HL-60 (cell line): ENCODE data around the gene EDEM1.
A peak's percentile ranks its signal among the peaks of the same experiment; 100 is the strongest.

Source experiments
- DNase-seq, 2 experiments: peaks; one replicate each; pipeline ENCODE4 v3.0.0-alpha.2; 2010 to 2020; ENCODE audit warnings: low read depth in 1 of 2, low spot score in 1 of 2
- H3K27ac ChIP-seq: fragments of 250-450 bp; sonication (Bioruptor Pico); replicated peaks from 2 replicates; pipeline ENCODE4 v1.5.1; 2020; ENCODE audit warnings: mild to moderate bottlenecking, moderate library complexity
- H3K27me3 ChIP-seq: fragments of 250-450 bp; sonication (Bioruptor Pico); 2 replicates; pipeline ENCODE4 v1.5.1; 2021; ENCODE audit warnings: mild to moderate bottlenecking, moderate library complexity; ENCODE audit not compliant: insufficient read depth, poor library complexity, severe bottlenecking
- H3K4me3 ChIP-seq: replicated peaks from 2 replicates; pipeline ENCODE4 v1.5.1; 2011; ENCODE audit warnings: mild to moderate bottlenecking, control low read depth, low read length; ENCODE audit not compliant: insufficient read depth
- GABPA ChIP-seq: IDR thresholded peaks from 2 replicates; pipeline ENCODE4 v1.6.1; 2012; ENCODE audit warnings: low read depth
- POLR2AphosphoS5 ChIP-seq: IDR thresholded peaks from 2 replicates; pipeline ENCODE4 v1.6.1; 2012; ENCODE audit warnings: low read depth
- SPI1 ChIP-seq: IDR thresholded peaks from 2 replicates; pipeline ENCODE4 v1.6.1; 2012; ENCODE audit warnings: low read depth, mild to moderate bottlenecking, borderline replicate concordance
- long read RNA-seq: library from polyadenylated mRNA; unstranded; transcript quantifications from one replicate; pipeline ENCODE4 v2.0.0, GENCODE V29; 2020
- TF ChIP-seq, protein P1 (sequence below): IDR thresholded peaks from one replicate; pipeline ENCODE4 v1.5.1; 2011; ENCODE audit warnings: low read length, control low read depth, inconsistent platforms; ENCODE audit not compliant: insufficient read depth
- TF ChIP-seq, protein P2 (sequence below): IDR thresholded peaks from 2 replicates; pipeline ENCODE4 v1.6.1; 2012; ENCODE audit warnings: low read depth; ENCODE audit not compliant: insufficient replicate concordance

EDEM1 gene
- long read RNA-seq, partial matches to known transcripts, result 4 of 23 reads
- long read RNA-seq, other reads (novel, unspliced or antisense), result 19 of 23 reads

DNA sequence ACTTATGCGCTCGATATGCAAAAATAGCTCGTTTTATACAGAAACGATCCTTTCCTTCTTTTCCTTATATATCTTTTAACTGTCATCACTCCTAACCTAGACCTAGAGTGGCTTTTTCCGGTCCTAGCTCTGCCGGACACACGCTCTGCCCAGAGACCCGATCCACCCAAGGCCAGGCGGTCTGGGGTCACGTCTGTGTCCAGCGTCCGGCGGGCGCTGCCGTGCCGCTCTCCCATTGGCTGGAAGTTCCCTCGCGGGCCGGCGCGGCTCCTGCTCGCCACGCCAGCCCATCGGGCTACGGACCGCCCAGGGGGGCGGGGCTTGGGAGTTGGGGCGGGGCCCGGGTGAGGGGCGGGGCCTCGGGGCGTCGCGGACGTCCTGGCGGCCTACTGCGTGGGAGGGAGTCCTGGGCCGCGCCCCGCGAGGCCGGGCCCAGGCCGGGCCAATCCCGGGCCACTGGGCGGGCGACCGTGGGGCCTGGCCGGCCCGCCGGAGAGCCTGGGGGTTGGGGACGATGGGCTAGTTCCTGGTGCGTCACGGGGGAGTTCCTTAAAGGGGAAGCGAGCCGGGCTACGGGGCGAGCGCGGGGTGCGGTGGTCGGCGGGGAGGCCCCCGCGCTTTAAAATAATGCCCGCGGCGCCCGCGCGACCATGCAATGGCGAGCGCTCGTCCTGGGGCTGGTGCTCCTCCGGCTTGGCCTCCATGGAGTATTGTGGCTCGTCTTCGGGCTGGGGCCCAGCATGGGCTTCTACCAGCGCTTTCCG, at the start of gene EDEM1:
Gene EDEM1 (plus strand): TSS at position 552 of the 764 bp plus-strand sequence. CDS start 99 bp downstream, at position 651.
- Histone ChIP-seq H3K27me3 (no peaks in the 10 kb centered on the region), H3K27ac (peak within 1 kb of the TSS; percentile 99), H3K4me3 (peak within 1 kb of the TSS; percentile 72)
- peak; percentile 78 to 95 for DNase-seq
- TF ChIP-seq GABPA, result no peak
- TF ChIP-seq, protein P1, sequence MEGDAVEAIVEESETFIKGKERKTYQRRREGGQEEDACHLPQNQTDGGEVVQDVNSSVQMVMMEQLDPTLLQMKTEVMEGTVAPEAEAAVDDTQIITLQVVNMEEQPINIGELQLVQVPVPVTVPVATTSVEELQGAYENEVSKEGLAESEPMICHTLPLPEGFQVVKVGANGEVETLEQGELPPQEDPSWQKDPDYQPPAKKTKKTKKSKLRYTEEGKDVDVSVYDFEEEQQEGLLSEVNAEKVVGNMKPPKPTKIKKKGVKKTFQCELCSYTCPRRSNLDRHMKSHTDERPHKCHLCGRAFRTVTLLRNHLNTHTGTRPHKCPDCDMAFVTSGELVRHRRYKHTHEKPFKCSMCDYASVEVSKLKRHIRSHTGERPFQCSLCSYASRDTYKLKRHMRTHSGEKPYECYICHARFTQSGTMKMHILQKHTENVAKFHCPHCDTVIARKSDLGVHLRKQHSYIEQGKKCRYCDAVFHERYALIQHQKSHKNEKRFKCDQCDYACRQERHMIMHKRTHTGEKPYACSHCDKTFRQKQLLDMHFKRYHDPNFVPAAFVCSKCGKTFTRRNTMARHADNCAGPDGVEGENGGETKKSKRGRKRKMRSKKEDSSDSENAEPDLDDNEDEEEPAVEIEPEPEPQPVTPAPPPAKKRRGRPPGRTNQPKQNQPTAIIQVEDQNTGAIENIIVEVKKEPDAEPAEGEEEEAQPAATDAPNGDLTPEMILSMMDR, result no peak
- peak; percentile 78; the same call in 1 of the 2 replicates for TF ChIP-seq POLR2AphosphoS5
- TF ChIP-seq, protein P2, sequence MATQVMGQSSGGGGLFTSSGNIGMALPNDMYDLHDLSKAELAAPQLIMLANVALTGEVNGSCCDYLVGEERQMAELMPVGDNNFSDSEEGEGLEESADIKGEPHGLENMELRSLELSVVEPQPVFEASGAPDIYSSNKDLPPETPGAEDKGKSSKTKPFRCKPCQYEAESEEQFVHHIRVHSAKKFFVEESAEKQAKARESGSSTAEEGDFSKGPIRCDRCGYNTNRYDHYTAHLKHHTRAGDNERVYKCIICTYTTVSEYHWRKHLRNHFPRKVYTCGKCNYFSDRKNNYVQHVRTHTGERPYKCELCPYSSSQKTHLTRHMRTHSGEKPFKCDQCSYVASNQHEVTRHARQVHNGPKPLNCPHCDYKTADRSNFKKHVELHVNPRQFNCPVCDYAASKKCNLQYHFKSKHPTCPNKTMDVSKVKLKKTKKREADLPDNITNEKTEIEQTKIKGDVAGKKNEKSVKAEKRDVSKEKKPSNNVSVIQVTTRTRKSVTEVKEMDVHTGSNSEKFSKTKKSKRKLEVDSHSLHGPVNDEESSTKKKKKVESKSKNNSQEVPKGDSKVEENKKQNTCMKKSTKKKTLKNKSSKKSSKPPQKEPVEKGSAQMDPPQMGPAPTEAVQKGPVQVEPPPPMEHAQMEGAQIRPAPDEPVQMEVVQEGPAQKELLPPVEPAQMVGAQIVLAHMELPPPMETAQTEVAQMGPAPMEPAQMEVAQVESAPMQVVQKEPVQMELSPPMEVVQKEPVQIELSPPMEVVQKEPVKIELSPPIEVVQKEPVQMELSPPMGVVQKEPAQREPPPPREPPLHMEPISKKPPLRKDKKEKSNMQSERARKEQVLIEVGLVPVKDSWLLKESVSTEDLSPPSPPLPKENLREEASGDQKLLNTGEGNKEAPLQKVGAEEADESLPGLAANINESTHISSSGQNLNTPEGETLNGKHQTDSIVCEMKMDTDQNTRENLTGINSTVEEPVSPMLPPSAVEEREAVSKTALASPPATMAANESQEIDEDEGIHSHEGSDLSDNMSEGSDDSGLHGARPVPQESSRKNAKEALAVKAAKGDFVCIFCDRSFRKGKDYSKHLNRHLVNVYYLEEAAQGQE, result no peak
- TF ChIP-seq SPI1, result peak; percentile 53; the same call in 1 of the 2 replicates

DNA sequence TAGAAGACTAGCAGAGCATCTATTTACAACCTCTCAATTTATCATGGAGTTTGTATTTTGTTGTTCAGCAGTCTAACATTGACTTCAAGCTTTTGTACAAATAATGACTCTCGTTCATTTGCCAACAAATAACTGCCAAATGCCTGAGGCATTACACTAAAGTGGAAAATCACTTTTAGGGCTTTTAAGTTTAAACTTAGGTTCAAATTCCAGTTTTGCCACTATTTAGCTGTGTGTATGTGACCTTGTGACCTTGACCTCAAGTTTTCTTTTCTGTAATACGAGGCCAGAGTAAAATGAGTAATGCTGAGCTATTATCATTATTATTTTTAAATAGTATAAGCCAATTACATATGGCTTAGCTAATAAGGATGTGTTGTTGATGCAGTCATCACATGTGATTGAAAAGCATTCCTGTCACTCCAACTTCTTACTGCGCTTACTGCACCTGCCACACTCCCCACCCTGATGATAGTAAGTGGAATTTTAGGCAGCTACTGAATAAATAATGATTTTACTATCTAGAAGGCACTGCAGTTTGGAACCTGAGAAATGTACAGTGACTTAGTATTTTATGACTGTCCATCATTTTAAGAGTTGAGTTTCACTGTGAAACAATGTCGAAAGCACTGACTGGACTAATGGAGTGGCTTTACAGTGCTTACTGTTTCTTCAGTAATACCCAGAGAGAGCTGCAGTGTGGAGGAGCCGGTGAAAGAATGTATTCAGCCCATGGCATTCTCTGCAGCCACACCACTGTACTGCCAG, 49.1 kb upstream of the EDEM1 start:
- Histone ChIP-seq H3K27ac (no peak overlapping the region), H3K27me3 (no peaks in the 10 kb centered on the region), H3K4me3 (no peak overlapping the region)
- TF ChIP-seq GABPA (no peak), POLR2AphosphoS5 (no peak), SPI1 (no peak)
- TF ChIP-seq, protein P1, result no peak
- TF ChIP-seq, protein P2, result no peak
- no peak for DNase-seq

DNA sequence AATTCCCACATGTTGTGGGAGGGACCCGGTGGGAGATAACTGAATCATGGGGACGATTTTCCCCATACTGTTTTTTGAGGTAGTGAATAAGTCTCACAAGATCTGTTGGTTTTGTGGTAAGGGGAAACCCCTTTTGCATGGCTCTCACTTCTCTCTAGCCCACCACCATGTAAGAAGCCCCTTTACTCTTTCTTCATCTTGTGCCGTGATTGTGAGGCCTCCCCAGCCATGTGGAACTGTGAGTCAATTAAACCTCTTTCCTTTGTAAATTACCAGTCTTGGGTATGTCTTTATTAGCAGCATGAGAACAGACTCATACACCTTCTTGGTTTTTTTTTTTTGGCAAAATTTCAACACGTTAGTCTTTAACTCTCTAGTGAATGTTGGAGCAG, 47.3 kb upstream of the EDEM1 start:
- no peaks in the 10 kb centered on the region for H3K27me3 ChIP-seq
- no peak overlapping the region for H3K27ac ChIP-seq
- H3K4me3 ChIP-seq, result no peak overlapping the region

More for the DNA sequence above, 47.3 kb upstream of the EDEM1 start:
- DNase-seq, result no peak
- TF ChIP-seq, protein P2, result no peak
- TF ChIP-seq GABPA, result no peak
- no peak for TF ChIP-seq POLR2AphosphoS5
- TF ChIP-seq, protein P1, result no peak
- TF ChIP-seq SPI1, result no peak
